GM15510 (cell line): Measurements from ENCODE around the gene FBXW2.

Experiments
- POLR2A ChIP-seq: IDR thresholded peaks from 3 replicates; pipeline ENCODE4 v1.6.1; 2011; ENCODE audit warnings: borderline replicate concordance; ENCODE audit not compliant: insufficient read length; ENCODE audit errors: extremely low read depth

The FBXW2 gene

DNA sequence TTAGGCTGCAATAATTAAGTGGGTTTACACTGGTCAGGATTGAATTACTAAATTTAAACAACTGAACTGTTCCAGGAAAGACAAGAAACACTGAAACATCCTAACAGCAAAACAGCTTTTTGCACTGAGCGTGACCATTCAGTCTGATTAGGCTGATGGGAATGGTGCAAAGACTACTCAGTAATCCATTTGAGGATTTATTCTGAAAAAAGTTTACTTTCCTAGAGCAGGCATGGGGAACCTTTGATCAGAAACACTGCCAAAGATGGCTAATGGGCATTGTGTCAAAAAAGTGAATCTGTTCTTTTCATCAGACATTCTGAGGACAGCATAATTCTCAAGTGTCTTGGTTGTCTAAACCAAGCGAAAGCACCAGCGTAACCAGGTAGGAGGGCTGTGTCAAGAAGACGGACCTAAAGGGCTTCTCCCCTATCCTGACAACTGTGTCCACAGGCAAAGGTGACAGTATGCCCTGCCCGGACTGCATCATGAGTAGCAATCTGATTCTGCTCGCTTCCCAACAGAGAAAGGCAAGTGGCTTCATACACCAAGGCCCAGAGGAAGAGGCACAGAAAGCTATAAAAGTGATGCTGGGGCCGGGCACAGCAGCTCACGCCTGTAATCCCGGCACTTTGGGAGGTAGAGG lies 33.3 kb downstream of the FBXW2 start:
- TF ChIP-seq POLR2A: no peak

DNA sequence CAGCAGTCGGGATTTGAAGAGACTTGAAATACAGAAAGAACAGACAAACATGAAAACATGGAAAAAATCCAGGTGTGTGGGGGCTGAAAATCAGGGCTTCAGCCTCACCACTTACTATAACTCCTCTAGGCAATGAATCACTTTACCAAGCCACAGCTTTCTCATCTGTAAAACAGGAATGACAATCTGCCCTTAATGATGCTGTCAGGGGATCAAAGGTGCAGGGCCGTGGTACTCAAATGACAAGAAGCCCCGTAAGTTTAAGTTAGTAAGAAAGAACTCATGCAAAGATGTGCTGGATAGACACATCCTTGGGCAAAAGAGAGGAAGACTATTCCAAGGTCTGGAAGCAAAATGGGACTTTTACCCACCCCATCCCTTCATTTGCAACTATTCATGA lies 34.7 kb downstream of the FBXW2 start:
- no peak for TF ChIP-seq POLR2A

DNA sequence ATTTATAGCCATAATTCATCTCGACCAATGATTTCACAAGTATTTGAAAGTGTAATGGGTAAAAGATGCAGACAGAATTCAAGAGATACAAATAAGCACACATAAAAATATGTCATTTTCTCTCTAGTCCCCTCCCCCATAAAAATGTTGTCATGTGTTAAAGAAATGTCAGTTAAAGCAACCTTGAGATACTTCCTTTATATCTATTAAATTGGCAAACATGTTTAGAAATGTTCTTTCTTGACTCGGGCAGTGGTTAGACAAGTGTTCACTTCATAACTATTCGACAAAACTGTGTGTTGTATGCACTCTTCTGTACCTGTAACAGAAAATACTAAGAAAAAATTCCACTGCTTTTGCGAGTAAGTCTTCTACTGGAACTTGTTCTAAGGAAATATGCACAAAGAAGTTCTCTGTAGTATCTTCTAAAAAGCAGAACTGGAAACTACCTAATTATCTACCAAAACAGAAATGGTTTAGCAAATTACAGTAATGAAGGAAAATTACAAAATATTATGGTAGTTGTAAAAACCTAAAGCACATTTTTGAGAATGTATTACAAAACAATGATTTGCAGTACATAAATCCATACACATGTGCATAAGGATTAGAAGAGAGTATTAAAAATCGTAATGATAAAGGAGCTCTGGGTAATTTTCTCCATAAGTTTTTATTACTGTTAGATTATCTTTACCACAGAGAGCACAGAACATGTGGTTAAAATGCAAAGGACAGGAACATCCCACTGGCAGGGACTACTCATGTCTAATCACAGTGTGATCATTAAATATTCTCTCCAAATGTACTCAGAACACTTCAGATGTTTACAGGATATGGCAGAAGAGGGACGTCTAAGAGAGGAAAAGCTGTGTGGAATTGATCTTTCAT lies 35.9 kb downstream of the FBXW2 start:
- no peak for TF ChIP-seq POLR2A

DNA sequence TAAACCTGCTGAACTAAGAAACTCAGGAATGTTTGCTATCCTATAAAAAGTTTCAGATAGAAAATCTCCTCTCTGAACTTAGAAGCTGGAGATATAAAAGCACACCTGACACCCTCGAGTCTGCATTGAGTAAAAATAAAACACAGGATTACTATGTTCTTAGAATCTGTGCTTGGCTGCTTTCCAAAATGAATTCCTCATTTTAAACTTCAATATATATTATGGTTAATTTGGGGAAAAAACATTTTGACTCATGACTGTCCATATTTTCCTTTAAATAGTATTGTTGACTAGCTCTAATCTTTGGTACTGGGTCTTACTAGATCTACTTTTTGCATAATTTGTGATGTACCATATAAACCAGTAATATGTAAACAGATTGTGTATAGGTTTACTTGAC lies 36.7 kb downstream of the FBXW2 start:
- TF ChIP-seq POLR2A: no peak

DNA sequence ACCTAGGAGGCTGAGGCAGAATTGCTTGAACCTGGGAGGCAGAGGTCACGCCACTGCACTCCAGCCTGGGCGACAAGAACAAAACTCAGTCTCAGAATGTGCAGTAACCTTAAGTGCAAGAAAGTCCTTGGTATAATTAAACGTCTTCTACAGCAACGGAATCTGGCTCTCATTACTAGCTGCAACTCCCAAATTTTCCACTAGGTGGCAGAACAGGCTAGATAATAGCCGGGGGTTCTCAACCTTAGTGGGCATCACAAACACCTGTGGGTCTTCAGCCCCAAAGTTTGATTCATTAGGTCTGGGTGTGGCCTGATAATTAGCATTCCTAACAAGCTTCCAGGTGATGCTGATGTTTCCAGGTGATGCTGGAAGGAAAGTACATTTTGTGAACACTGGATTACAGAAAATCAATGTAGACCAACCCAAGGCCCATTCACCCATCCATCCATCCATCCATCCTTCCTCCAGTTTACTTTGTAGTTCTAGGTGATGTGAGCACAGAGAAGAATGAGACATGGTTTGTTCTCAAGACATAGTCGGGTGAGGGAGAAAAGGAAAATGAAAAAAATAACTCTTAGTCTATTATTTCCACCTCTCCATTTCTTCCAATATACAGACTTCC lies 37.3 kb downstream of the FBXW2 start:
- TF ChIP-seq POLR2A: no peak

DNA sequence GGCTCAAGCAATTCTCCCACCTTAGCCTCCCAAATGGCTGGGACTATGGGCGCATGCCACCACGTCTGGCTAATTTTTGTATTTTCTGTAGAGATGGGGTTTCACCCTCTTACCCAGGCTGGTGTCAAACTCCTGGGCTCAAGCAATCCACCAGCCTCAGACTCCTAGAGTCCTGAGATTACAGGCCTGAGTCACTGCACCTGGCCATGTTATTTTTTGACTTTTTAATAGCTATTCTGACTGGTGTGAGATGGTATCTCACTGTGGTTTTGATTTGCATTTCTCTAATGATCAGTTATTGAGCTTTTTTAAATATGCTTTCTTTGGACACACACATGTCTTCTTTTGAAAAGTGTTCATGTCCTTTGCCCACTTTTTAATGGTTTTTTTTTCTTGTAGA lies 38.2 kb downstream of the FBXW2 start:
- TF ChIP-seq POLR2A: no peak

DNA sequence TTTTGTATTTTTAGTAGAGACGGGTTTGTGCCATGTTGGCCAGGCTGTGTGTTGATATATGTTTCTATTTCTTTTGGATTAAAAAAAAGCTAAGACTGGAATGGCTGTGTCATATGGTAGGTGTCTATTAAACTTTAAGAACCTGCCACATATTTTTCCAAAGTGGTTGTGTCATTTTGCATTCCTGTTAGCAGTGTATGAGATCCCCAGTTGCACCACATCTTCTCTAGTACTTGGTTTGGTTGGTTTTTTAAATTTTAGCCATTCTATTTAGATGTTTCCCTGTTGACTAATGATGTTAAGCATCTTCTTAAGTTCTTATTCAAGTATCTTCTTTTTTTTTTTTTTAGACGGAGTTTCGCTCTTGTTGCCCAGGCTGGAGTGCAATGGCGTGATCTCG lies 42.8 kb downstream of the FBXW2 start:
- no peak for TF ChIP-seq POLR2A

DNA sequence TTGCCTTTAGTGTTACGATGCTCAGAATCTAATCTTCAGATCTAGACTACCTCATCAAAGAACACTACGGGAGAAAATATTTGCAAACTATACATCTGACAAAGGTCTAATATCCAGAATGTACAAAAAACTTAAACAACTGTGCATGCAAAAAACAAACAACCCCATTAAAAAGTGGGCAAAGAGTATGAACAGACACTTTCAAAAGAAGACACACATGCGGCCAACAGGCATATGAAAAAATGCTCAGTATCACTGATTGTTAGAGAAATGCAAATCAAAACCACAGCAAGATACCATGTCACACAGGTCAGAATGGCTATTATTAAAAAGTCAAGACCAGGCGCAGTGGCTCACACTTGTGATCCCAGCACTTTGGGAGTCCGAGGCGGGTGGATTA lies 47.9 kb downstream of the FBXW2 start:
- TF ChIP-seq POLR2A: no peak

DNA sequence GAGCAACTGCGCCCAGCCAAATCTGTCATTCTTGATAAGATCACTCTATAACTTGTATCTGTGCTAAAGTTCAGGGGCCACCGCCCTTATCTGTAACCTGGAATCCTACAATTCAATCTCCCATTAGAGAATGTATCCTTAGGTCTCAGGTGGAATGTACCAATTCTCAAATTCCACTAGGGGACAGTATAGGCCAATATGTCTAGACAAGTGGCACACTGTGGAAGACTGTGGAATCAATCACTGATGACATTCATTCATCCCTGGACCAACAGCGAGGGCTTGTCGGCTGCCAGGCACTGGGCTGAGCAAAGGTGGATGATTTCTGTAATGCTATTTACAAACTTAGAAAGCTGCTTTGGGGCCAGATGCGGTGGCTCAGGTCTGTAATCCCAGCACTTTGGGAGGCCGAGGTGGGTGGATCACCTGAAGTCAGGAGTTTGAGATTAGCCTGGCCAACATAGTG lies 50.2 kb downstream of the FBXW2 start:
- TF ChIP-seq POLR2A: no peak

DNA sequence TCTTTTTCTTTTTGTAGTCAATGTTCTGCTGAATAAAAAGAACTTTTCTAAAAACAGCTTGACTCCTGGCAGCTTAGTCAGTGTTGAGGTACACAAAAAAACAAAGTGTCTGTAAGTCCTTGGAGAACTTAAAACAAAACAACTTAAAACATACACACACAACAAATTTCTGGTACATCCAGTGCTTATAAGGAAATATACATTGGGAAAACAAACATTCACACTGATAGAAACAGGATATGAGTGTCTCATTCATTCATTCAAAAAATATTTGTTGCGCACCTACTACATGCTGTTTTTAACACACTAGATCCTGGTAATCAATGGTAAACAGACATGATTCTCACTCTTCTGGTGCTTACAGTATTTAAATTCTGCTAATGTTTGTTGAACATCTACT lies 51.5 kb downstream of the FBXW2 start:
- TF ChIP-seq POLR2A: no peak

DNA sequence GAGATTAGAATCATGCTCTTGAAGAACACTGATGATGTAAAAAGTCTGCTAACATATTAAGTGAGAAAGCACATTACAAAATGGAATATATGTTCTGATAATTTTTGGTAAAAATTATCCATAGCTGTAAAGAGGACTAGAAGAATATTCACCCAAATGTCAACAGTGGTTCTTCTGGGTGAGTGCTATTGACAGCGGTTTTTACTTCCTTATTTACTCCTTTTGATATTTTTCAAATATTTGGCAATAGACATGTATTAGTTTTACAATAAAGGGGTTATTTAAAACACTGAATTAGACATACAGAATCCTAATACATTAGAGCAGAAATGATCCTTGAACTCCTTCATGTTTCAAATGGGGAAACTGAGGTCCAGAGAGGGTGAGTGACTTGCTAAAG lies 52.0 kb downstream of the FBXW2 start:
- no peak for TF ChIP-seq POLR2A

DNA sequence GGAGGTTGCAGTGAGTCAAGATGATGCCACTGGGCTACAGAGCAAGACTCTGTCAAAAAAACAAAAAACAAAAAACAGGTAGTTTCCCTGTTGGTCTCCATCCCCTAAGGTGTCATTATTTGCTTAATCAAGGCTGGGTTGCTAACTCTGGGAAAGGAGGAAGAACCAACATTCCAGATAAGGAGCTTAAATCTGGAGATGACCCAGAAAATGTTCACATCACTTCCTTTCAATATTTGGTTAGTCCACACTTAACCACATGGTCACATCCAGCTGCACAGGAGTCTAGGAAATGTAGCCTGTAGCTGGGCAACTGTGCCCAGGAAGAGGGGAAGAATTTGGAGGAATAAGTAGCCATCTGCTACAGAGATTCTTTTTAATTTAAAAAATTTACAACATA lies 53.1 kb downstream of the FBXW2 start:
- no peak for TF ChIP-seq POLR2A

DNA sequence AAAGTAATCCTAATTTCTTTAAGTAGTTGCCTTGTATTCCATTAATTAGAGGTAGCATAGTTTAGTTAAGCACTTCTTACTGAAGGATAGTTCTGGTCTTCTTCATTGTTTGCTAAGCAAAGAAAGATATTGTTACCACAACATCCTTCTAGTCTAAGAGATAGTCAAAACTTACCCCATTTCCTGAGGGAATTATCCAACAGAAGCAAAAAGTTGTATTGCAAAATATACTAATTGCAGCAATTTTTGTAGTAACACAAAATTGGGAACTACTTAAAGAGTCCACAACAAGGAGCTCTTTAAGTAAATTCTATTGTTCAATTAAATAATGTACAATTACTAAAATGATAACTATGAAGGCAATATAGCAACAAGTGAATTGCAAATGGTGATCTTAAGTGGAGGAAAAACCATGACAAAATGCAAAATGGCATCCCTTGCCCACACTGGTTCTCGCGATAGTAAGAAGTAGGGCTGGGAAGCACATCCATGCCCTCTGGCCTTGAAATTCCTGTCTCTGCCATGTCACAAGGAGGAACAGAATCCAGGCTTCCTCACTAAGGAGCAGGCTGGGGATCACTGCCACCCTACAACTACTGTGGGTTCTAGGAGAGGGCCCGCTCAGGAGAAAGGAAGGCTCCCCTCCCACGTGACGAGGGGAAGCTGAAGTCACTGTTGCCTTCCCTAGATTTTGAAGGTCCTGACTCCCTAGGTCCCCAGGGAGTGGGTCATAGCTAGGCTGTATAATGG lies 55.6 kb downstream of the FBXW2 start:
- TF ChIP-seq POLR2A: no peak

DNA sequence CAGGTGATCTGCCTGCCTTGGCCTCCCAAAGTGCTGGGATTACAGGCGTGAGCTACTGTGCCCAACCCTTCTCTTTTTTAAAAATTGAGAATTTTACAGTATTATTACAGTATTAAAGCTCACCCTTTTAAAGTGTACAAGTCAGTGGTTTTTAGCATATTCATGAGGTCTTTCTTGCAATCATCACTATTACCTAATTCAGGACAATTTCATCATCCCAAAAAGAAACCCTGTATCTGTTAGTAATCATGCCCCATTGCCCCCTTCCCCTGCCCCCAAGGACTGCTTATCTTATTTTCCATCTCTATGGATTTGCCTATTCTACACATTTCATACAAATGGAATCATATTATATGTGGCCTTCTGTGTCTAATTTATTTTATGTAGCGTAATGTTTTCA lies 56.3 kb downstream of the FBXW2 start:
- no peak for TF ChIP-seq POLR2A
